Nephron (organoid): ENCODE measurements around the gene MCF2L2.
"Not testable (repeated sequence)": the region's sequence is repeated elsewhere in the genome, so short reads cannot be mapped to it uniquely, and the experiment has no call there.

ENCODE experiments used
- H3K27ac Mint-ChIP-seq, 3 experiments: 2 replicates each; pipeline ENCODE4 v1.8.0; 2020; ENCODE audit warnings: mixed read lengths in 3 of 3, mild to moderate bottlenecking in 2 of 3, moderate library complexity in 1 of 3
- H3K27me3 Mint-ChIP-seq: 2 replicates; pipeline ENCODE4 v1.8.0; 2021; ENCODE audit warnings: low read depth, mild to moderate bottlenecking, moderate library complexity, mixed read lengths
- H3K36me3 Mint-ChIP-seq: 2 replicates; pipeline ENCODE4 v1.8.0; 2020; ENCODE audit warnings: low read depth, mixed read lengths
- H3K4me1 Mint-ChIP-seq: 2 replicates; pipeline ENCODE4 v1.8.0; 2020; ENCODE audit warnings: mixed read lengths
- H3K4me3 Mint-ChIP-seq, 3 experiments: 2 replicates each; pipeline ENCODE4 v1.8.0; 2020; ENCODE audit warnings: mild to moderate bottlenecking in 3 of 3, mixed read lengths in 3 of 3, moderate library complexity in 2 of 3
- H3K9me3 Mint-ChIP-seq: 2 replicates; pipeline ENCODE4 v1.8.0; 2020; ENCODE audit warnings: mixed read lengths
- CTCF ChIP-seq, 3 experiments: fragments of 200-600 bp; sonication (generic); IDR thresholded peaks; one replicate each; pipeline ENCODE4 v1.5.0; 2021; ENCODE audit warnings: antibody characterized with exemption in 3 of 3; ENCODE audit not compliant: unreplicated experiment in 3 of 3

MCF2L2 gene

GRCh38 chr3:183434503-183434902, 6.1 kb upstream of the MCF2L2 start:
- no peak overlapping the region for H3K27ac Mint-ChIP-seq
- H3K36me3 Mint-ChIP-seq = no peaks in the 10 kb centered on the region
- peaks cover under 1% of the 10 kb centered on the region for H3K9me3 Mint-ChIP-seq
- peaks cover 52% of the 10 kb centered on the region for H3K27me3 Mint-ChIP-seq
- peaks cover 13% of the 10 kb centered on the region for H3K4me1 Mint-ChIP-seq
- no peak for TF ChIP-seq CTCF (IDR thresholded peaks at IDR 0.05; ENCODE audit: unreplicated experiment in 3 of 3)
- H3K4me3 Mint-ChIP-seq = no peak overlapping the region

GRCh38 chr3:183430325-183430957, 2.0 kb upstream of the MCF2L2 start:
- Mint-ChIP-seq H3K36me3 (no peaks in the 10 kb centered on the region), H3K4me3 (peak overlapping the region in 1 of 3 experiments; percentile 12), H3K9me3 (no peaks in the 10 kb centered on the region), H3K27me3 (peaks cover 86% of the 10 kb centered on the region), H3K27ac (no peak overlapping the region), H3K4me1 (peaks cover 13% of the 10 kb centered on the region)
- no peak for TF ChIP-seq CTCF (IDR thresholded peaks at IDR 0.05; ENCODE audit: unreplicated experiment in 3 of 3)

- Mint-ChIP-seq H3K4me3 (peak overlapping the region; percentile 78 to 84 (median 80)), H3K9me3 (no peaks in the 10 kb centered on the region), H3K27ac (no peak overlapping the region), H3K36me3 (no peaks in the 10 kb centered on the region), H3K4me1 (no peaks in the 10 kb centered on the region), H3K27me3 (peaks cover 78% of the 10 kb centered on the region)
- no peak for TF ChIP-seq CTCF (IDR thresholded peaks at IDR 0.05; ENCODE audit: unreplicated experiment in 3 of 3)
Observed at GRCh38 chr3:183427876-183428446, 458 bp downstream of the MCF2L2 start.

- H3K4me1 Mint-ChIP-seq = no peaks in the 10 kb centered on the region
- H3K4me3 Mint-ChIP-seq = peak overlapping the region; percentile 78 to 84 (median 81)
- TF ChIP-seq CTCF (IDR thresholded peaks at IDR 0.05; ENCODE audit: unreplicated experiment in 3 of 3) = no peak
- no peaks in the 10 kb centered on the region for H3K36me3 Mint-ChIP-seq
- H3K9me3 Mint-ChIP-seq = no peaks in the 10 kb centered on the region
- H3K27ac Mint-ChIP-seq = no peak overlapping the region
- peaks cover 72% of the 10 kb centered on the region for H3K27me3 Mint-ChIP-seq
Observed at GRCh38 chr3:183427196-183427875, 1.1 kb downstream of the MCF2L2 start.

- H3K27ac Mint-ChIP-seq = not testable (repeated sequence)
Observed at GRCh38 chr3:183418807-183419206, 9.6 kb downstream of the MCF2L2 start.

GRCh38 chr3:183411216-183411922, 17.1 kb downstream of the MCF2L2 start:
- H3K36me3 Mint-ChIP-seq = no peaks in the 10 kb centered on the region
- no peaks in the 10 kb centered on the region for H3K9me3 Mint-ChIP-seq
- no peak overlapping the region for H3K27ac Mint-ChIP-seq
- TF ChIP-seq CTCF (IDR thresholded peaks at IDR 0.05; ENCODE audit: unreplicated experiment in 3 of 3) = no peak
- H3K4me3 Mint-ChIP-seq = no peak overlapping the region
- H3K27me3 Mint-ChIP-seq = no peaks in the 10 kb centered on the region
- H3K4me1 Mint-ChIP-seq = no peaks in the 10 kb centered on the region

More at GRCh38 chr3:183418807-183419206, 9.6 kb downstream of the MCF2L2 start:
- peaks cover 42% of the 10 kb centered on the region for H3K9me3 Mint-ChIP-seq
- H3K4me1 Mint-ChIP-seq, H3K36me3 Mint-ChIP-seq, H3K27me3 Mint-ChIP-seq, H3K4me3 Mint-ChIP-seq: not testable (repeated sequence)
